Measurements from ENCODE around the gene CCDC88A. TPM values are rescaled to one million over a fixed set of nuclear protein-coding genes. Genes with fewer than 3 reads are reported as not detected.

CCDC88A gene
- total and polyA plus RNA-seq, 2 donors (not counting 1 experiment from before 2014, with no cell fraction given), result 40.8 to 56.5 TPM

GRCh38 chr2:55441280-55441892 is 21.7 kb upstream of the CCDC88A start:
- Histone ChIP-seq H3K4me3 (replicated peaks in 1 of 4; ENCODE audit: control extremely low read depth in 1 of 4, insufficient read depth in 1 of 4, low read depth in 3 of 4, low read length in 4 of 4) (no peak overlapping the region), H2AFZ (ENCODE audit: low read length) (no peak overlapping the region), H4K20me1 (ENCODE audit: control insufficient read depth, extremely low read depth, insufficient read depth, low read length) (no peaks in the 10 kb centered on the region), H3K79me2 (ENCODE audit: control insufficient read depth, insufficient read depth, low read length) (no peaks in the 10 kb centered on the region), H3K27me3 (ENCODE audit: control insufficient read depth, insufficient read depth, low read length) (no peaks in the 10 kb centered on the region), H3K4me1 (ENCODE audit: control insufficient read depth, extremely low read depth, insufficient read depth, low read length) (no peaks in the 10 kb centered on the region), H3K4me2 (ENCODE audit: extremely low read depth, insufficient read depth, low read length) (no peak overlapping the region), H3K36me3 (ENCODE audit: control insufficient read depth, insufficient read depth, low read length) (no peaks in the 10 kb centered on the region), H3K9ac (ENCODE audit: insufficient read depth, low read length) (no peak overlapping the region), H3K9me3 (ENCODE audit: control insufficient read depth, insufficient read depth, low read depth, low read length) (no peaks in the 10 kb centered on the region), H3K27ac (ENCODE audit: insufficient read depth, low read length) (no peak overlapping the region)
- TF ChIP-seq EZH2 (IDR thresholded peaks at IDR 0.05; ENCODE audit: low read length, missing control alignments), result no peak
- no peak for TF ChIP-seq CTCF (conservative IDR thresholded peaks at IDR 0.05 in 1 of 2, IDR thresholded peaks at IDR 0.05 in 1 of 2; ENCODE audit: low read depth in 1 of 2, low read length in 2 of 2)
- DNase-seq (ENCODE audit: low read depth in 2 of 2), result no peak

- Histone ChIP-seq H3K36me3 (ENCODE audit: control insufficient read depth, insufficient read depth, low read length) (no peaks in the 10 kb centered on the region), H3K4me3 (replicated peaks in 1 of 4; ENCODE audit: control extremely low read depth in 1 of 4, insufficient read depth in 1 of 4, low read depth in 3 of 4, low read length in 4 of 4) (no peak overlapping the region), H3K79me2 (ENCODE audit: control insufficient read depth, insufficient read depth, low read length) (no peaks in the 10 kb centered on the region), H3K9me3 (ENCODE audit: control insufficient read depth, insufficient read depth, low read depth, low read length) (no peaks in the 10 kb centered on the region), H3K27me3 (ENCODE audit: control insufficient read depth, insufficient read depth, low read length) (no peaks in the 10 kb centered on the region), H2AFZ (ENCODE audit: low read length) (no peak overlapping the region), H3K4me2 (ENCODE audit: extremely low read depth, insufficient read depth, low read length) (no peak overlapping the region), H3K9ac (ENCODE audit: insufficient read depth, low read length) (no peak overlapping the region), H4K20me1 (ENCODE audit: control insufficient read depth, extremely low read depth, insufficient read depth, low read length) (no peaks in the 10 kb centered on the region), H3K27ac (ENCODE audit: insufficient read depth, low read length) (no peak overlapping the region), H3K4me1 (ENCODE audit: control insufficient read depth, extremely low read depth, insufficient read depth, low read length) (no peaks in the 10 kb centered on the region)
- TF ChIP-seq EZH2 (IDR thresholded peaks at IDR 0.05; ENCODE audit: low read length, missing control alignments) (no peak), CTCF (conservative IDR thresholded peaks at IDR 0.05 in 1 of 2, IDR thresholded peaks at IDR 0.05 in 1 of 2; ENCODE audit: low read depth in 1 of 2, low read length in 2 of 2) (no peak)
- DNase-seq (ENCODE audit: low read depth in 2 of 2), result no peak
These were observed 19.4 kb upstream of the CCDC88A start for GRCh38 chr2:55439101-55439397.

- H3K27ac ChIP-seq (ENCODE audit: insufficient read depth, low read length), result no peak overlapping the region
- H3K4me2 ChIP-seq (ENCODE audit: extremely low read depth, insufficient read depth, low read length), result no peak overlapping the region
- no peaks in the 10 kb centered on the region for H3K36me3 ChIP-seq (ENCODE audit: control insufficient read depth, insufficient read depth, low read length)
- no peaks in the 10 kb centered on the region for H3K79me2 ChIP-seq (ENCODE audit: control insufficient read depth, insufficient read depth, low read length)
- H3K4me3 ChIP-seq (replicated peaks in 1 of 4; ENCODE audit: control extremely low read depth in 1 of 4, insufficient read depth in 1 of 4, low read depth in 3 of 4, low read length in 4 of 4), result no peak overlapping the region
- H3K9me3 ChIP-seq (ENCODE audit: control insufficient read depth, insufficient read depth, low read depth, low read length), result no peaks in the 10 kb centered on the region
- no peaks in the 10 kb centered on the region for H3K27me3 ChIP-seq (ENCODE audit: control insufficient read depth, insufficient read depth, low read length)
- H3K9ac ChIP-seq (ENCODE audit: insufficient read depth, low read length), result no peak overlapping the region
- H4K20me1 ChIP-seq (ENCODE audit: control insufficient read depth, extremely low read depth, insufficient read depth, low read length), result no peaks in the 10 kb centered on the region
- H2AFZ ChIP-seq (ENCODE audit: low read length), result no peak overlapping the region
- TF ChIP-seq EZH2 (IDR thresholded peaks at IDR 0.05; ENCODE audit: low read length, missing control alignments), result no peak
- no peak for TF ChIP-seq CTCF (conservative IDR thresholded peaks at IDR 0.05 in 1 of 2, IDR thresholded peaks at IDR 0.05 in 1 of 2; ENCODE audit: low read depth in 1 of 2, low read length in 2 of 2)
- no peaks in the 10 kb centered on the region for H3K4me1 ChIP-seq (ENCODE audit: control insufficient read depth, extremely low read depth, insufficient read depth, low read length)
- no peak for DNase-seq (ENCODE audit: low read depth in 2 of 2)
These were observed 18.9 kb upstream of the CCDC88A start for GRCh38 chr2:55438391-55439100.

Data from fibroblast of lung (primary cell).